Measurements from ENCODE around the gene AATF.

The AATF gene

DNA sequence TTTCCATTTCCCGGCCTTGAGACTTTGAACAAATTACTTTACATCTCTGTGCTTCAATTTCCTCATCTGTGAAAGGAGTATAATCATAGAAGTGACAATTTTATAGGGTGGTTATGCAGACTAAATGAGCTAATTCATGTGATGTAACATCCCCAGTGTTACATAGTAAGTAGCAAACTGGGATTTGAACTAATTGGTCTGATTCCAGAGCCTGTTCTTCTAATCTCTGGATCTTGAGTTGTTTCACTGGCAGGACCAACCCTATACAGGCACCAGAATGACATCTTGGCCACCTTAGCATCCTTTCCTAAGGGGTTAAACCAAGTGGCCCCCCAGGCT lies 77.7 kb downstream of the AATF start:
- no peaks in the 10 kb centered on the region for H3K27me3 ChIP-seq (ENCODE audit: insufficient read depth, poor library complexity, severe bottlenecking)
- H3K4me3 ChIP-seq (replicated peaks; ENCODE audit: insufficient read depth, low read length), result no peak overlapping the region
- no peak for DNase-seq (ENCODE audit: low read depth in 1 of 2, low spot score in 1 of 2)
- TF ChIP-seq, protein P1, sequence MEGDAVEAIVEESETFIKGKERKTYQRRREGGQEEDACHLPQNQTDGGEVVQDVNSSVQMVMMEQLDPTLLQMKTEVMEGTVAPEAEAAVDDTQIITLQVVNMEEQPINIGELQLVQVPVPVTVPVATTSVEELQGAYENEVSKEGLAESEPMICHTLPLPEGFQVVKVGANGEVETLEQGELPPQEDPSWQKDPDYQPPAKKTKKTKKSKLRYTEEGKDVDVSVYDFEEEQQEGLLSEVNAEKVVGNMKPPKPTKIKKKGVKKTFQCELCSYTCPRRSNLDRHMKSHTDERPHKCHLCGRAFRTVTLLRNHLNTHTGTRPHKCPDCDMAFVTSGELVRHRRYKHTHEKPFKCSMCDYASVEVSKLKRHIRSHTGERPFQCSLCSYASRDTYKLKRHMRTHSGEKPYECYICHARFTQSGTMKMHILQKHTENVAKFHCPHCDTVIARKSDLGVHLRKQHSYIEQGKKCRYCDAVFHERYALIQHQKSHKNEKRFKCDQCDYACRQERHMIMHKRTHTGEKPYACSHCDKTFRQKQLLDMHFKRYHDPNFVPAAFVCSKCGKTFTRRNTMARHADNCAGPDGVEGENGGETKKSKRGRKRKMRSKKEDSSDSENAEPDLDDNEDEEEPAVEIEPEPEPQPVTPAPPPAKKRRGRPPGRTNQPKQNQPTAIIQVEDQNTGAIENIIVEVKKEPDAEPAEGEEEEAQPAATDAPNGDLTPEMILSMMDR (IDR thresholded peaks at IDR 0.05; ENCODE audit: insufficient read depth, low read length), result no peak
- TF ChIP-seq, protein P2, sequence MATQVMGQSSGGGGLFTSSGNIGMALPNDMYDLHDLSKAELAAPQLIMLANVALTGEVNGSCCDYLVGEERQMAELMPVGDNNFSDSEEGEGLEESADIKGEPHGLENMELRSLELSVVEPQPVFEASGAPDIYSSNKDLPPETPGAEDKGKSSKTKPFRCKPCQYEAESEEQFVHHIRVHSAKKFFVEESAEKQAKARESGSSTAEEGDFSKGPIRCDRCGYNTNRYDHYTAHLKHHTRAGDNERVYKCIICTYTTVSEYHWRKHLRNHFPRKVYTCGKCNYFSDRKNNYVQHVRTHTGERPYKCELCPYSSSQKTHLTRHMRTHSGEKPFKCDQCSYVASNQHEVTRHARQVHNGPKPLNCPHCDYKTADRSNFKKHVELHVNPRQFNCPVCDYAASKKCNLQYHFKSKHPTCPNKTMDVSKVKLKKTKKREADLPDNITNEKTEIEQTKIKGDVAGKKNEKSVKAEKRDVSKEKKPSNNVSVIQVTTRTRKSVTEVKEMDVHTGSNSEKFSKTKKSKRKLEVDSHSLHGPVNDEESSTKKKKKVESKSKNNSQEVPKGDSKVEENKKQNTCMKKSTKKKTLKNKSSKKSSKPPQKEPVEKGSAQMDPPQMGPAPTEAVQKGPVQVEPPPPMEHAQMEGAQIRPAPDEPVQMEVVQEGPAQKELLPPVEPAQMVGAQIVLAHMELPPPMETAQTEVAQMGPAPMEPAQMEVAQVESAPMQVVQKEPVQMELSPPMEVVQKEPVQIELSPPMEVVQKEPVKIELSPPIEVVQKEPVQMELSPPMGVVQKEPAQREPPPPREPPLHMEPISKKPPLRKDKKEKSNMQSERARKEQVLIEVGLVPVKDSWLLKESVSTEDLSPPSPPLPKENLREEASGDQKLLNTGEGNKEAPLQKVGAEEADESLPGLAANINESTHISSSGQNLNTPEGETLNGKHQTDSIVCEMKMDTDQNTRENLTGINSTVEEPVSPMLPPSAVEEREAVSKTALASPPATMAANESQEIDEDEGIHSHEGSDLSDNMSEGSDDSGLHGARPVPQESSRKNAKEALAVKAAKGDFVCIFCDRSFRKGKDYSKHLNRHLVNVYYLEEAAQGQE (IDR thresholded peaks at IDR 0.05; ENCODE audit: insufficient replicate concordance, low read depth), result no peak
- TF ChIP-seq GABPA (IDR thresholded peaks at IDR 0.05; ENCODE audit: low read depth), result no peak
- no peak for TF ChIP-seq POLR2AphosphoS5 (IDR thresholded peaks at IDR 0.05; ENCODE audit: low read depth)
- TF ChIP-seq SPI1 (IDR thresholded peaks at IDR 0.05; ENCODE audit: borderline replicate concordance, low read depth), result no peak
- no peak overlapping the region for H3K27ac ChIP-seq (replicated peaks)

DNA sequence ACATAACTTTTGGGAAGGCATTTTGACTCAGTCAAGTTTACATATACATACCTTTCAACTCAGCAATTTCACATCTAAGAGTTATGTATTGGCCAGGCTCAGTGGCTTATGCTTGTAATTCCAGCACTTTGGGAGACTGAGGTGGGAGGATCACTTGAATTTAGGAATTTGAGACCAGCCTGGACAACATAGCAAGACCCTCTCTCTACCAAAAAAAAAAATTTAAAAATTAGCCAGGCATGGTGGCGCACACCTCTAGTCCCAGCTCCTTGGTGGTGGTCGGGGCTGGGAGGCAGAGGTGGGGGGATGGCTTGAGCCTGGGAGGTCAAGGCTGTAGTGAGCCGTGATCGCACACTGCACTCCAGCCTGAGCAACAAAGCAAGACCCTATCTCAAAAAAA lies 79.3 kb downstream of the AATF start:
- TF ChIP-seq, protein P1 (IDR thresholded peaks at IDR 0.05; ENCODE audit: insufficient read depth, low read length), result no peak
- TF ChIP-seq GABPA (IDR thresholded peaks at IDR 0.05; ENCODE audit: low read depth) (no peak), POLR2AphosphoS5 (IDR thresholded peaks at IDR 0.05; ENCODE audit: low read depth) (no peak), SPI1 (IDR thresholded peaks at IDR 0.05; ENCODE audit: borderline replicate concordance, low read depth) (no peak)
- TF ChIP-seq, protein P2 (IDR thresholded peaks at IDR 0.05; ENCODE audit: insufficient replicate concordance, low read depth), result no peak
- no peak for DNase-seq (ENCODE audit: low read depth in 1 of 2, low spot score in 1 of 2)
- no peak overlapping the region for H3K4me3 ChIP-seq (replicated peaks; ENCODE audit: insufficient read depth, low read length)
- H3K27ac ChIP-seq (replicated peaks), result no peak overlapping the region
- H3K27me3 ChIP-seq (ENCODE audit: insufficient read depth, poor library complexity, severe bottlenecking), result no peaks in the 10 kb centered on the region

DNA sequence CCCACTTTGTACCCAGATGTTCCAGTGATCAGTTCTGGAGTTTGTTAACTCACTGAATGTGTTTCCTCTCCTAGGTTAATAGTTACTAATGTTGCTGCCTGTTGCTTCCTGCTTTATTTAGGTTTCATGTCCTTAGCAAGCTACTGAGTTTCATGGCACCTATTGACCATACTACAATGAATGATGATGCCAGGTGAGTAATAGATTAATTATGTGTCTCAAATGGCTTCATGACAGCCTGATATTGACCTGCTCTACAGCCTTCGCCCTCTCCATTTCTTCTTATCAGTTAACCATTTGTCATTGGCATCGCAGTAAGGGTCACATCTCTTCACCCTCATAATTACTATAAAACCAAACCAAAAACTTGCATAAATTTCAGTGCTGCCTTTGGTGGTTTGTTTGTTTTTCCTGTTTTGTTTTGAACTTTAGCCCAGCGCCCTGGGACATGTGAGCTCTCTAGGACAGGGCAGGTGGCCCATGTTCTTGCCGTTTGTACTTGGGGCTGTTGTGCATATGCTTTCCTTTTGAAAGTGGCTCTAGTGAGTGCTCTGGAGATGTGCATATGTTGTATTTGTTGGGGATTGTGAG lies 82.8 kb downstream of the AATF start:
- no peaks in the 10 kb centered on the region for H3K27me3 ChIP-seq (ENCODE audit: insufficient read depth, poor library complexity, severe bottlenecking)
- TF ChIP-seq SPI1 (IDR thresholded peaks at IDR 0.05; ENCODE audit: borderline replicate concordance, low read depth), result no peak
- TF ChIP-seq GABPA (IDR thresholded peaks at IDR 0.05; ENCODE audit: low read depth), result no peak
- TF ChIP-seq, protein P2 (IDR thresholded peaks at IDR 0.05; ENCODE audit: insufficient replicate concordance, low read depth), result no peak
- TF ChIP-seq, protein P1 (IDR thresholded peaks at IDR 0.05; ENCODE audit: insufficient read depth, low read length), result no peak
- no peak for TF ChIP-seq POLR2AphosphoS5 (IDR thresholded peaks at IDR 0.05; ENCODE audit: low read depth)
- H3K4me3 ChIP-seq (replicated peaks; ENCODE audit: insufficient read depth, low read length), result no peak overlapping the region
- DNase-seq (ENCODE audit: low read depth in 1 of 2, low spot score in 1 of 2), result no peak
- no peak overlapping the region for H3K27ac ChIP-seq (replicated peaks)

All from HL-60 (cell line).